ENCODE results near the gene OSBPL7.
A peak's percentile ranks its signal among the peaks of the same experiment; 100 is the strongest.

Gene OSBPL7

GRCh38 chr17:47822785-47823184 lies 1.2 kb upstream of the OSBPL7 start:
- no peak for DNase-seq

- DNase-seq = no peak
Measured at GRCh38 chr17:47821031-47821423, 567 bp downstream of the OSBPL7 start.

GRCh38 chr17:47820033-47820789 lies 1.4 kb downstream of the OSBPL7 start:
- DNase-seq = no peak

GRCh38 chr17:47819475-47819874 lies 2.1 kb downstream of the OSBPL7 start:
- no peak for DNase-seq

- DNase-seq = no peak
Measured at GRCh38 chr17:47818002-47818695, 3.4 kb downstream of the OSBPL7 start.

- no peak for DNase-seq
Measured at GRCh38 chr17:47816947-47817346, 4.6 kb downstream of the OSBPL7 start.

- no peak for DNase-seq
Measured at GRCh38 chr17:47816111-47816735, 5.4 kb downstream of the OSBPL7 start.

GRCh38 chr17:47815106-47815918 lies 6.3 kb downstream of the OSBPL7 start:
- no peak for DNase-seq

GRCh38 chr17:47813512-47814031 lies 8.0 kb downstream of the OSBPL7 start:
- no peak for DNase-seq

- no peak for DNase-seq
Measured at GRCh38 chr17:47813077-47813476, 8.5 kb downstream of the OSBPL7 start.

- DNase-seq = no peak
Measured at GRCh38 chr17:47812146-47812920, 9.3 kb downstream of the OSBPL7 start.

GRCh38 chr17:47811709-47812108 lies 9.9 kb downstream of the OSBPL7 start:
- DNase-seq = no peak

GRCh38 chr17:47810901-47811635 lies 10.5 kb downstream of the OSBPL7 start:
- no peak for DNase-seq

- DNase-seq = peak; percentile 90
Measured at GRCh38 chr17:47810200-47810821, 11.3 kb downstream of the OSBPL7 start.

- no peak for DNase-seq
Measured at GRCh38 chr17:47808830-47809480, 12.6 kb downstream of the OSBPL7 start.

GRCh38 chr17:47808036-47808829 lies 13.4 kb downstream of the OSBPL7 start:
- DNase-seq = no peak

GRCh38 chr17:47807421-47807820 lies 14.2 kb downstream of the OSBPL7 start:
- no peak for DNase-seq

- DNase-seq = no peak
Measured at GRCh38 chr17:47806913-47807255, 14.7 kb downstream of the OSBPL7 start.
